ENCODE measurements around the gene MSH4.
"Not testable (repeated sequence)": the region's sequence is repeated elsewhere in the genome, so short reads cannot be mapped to it uniquely, and the experiment has no call there.

Gene MSH4

DNA sequence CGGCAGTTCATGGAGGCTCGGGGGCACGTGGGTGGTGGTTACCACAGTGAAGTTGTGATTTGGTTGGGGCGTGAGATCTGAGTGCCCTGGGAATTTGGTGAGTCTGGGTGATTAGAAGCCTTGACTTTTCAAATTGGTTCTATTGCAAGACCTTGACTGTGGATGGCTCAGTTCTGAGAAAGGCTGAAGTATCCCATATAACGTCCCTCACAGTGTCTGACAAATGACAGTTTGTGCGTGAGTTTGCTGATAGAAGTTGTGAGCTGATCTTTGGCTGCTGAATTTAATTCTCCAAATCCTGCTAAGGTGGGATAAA is 549 bp downstream of the MSH4 start:
- DNase-seq (ENCODE audit: low spot score), result no peak

DNA sequence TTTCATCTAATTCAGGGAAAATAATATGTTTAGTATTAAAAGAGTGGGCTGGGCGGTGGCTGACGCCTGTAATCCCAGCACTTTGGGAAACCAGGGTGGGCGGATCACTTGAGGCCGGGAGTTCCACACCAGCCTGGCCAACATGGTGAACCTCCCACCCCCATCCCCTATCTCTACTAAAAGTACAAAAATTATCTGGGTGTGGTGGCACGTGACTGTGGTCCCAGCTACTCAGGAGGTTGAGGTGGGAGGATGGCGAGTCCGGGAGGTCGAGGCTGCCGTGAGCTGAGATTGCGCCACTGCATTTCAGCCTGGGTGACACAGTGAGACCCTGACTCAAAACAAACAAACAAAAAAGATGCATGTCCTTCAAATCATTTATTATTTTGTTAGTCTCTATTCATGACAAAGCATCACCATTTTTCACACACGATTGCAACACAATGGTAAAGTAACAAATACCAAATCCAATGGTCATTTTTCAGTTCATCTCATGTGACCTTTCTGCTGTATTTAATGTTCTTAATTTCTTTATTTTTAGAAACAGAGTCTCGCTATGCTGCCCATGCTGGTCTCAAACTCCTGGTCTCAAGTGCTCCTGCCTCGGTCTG is 1.0 kb downstream of the MSH4 start:
- DNase-seq (ENCODE audit: low spot score), result no peak

DNA sequence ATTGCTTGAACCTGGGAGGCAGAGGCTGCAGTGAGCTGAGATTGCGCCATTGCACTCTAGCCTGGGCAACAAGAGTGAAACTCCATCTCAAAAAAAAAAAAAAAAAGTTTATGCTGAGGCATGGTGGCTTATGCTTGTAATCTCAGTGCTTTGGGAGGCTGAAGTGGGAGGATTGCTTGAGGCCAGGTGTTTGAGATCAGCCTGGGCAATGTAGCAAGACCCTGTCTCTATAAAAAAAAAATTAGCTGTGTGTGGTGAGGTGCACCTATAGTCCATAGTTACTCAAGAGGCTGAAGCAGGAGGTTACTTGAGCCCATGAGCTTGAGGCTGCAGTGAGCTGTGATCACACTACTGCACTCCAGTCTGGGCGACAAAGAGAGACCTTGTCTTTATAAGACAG is 4.8 kb downstream of the MSH4 start:
- DNase-seq (ENCODE audit: low spot score), result not testable (repeated sequence)

DNA sequence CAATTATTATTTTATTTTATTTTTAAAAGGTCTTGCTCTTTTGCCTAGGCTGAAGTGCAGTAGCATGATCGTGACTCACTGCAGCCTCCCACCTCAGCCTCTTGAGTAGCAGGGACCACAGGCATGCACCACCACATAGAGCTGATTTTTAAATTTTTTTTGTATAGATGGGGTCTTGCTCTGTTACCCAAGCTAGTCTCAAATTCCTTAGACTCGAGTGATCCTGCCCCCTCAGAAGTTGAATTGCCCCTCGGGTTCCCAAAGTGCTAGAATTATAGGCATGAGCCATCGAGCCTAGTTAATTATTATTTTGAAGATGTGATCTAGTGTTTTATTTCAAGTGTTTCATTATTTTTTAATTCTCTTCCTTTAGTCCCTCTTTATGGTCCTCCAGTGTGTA is 12.2 kb downstream of the MSH4 start:
- DNase-seq (ENCODE audit: low spot score), result no peak

DNA sequence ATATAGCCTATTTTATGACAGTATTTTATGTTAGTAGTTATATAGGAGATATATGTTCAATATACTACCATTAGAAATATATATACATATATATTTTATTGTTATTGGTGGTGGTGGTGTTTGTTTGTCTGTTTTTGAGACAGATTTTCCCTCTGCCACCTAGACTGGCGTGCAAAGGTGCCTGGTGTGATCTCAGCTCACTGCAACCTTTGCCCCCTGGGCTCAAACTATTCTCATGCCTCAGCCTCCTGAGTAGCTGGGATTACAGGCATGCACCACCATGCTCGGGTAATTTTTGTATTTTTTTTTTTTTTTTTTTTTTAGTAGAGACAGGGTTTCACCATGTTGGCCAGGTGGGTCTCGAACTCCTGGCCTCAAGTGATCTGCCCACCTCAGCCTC is 13.4 kb downstream of the MSH4 start:
- not testable (repeated sequence) for DNase-seq (ENCODE audit: low spot score)

DNA sequence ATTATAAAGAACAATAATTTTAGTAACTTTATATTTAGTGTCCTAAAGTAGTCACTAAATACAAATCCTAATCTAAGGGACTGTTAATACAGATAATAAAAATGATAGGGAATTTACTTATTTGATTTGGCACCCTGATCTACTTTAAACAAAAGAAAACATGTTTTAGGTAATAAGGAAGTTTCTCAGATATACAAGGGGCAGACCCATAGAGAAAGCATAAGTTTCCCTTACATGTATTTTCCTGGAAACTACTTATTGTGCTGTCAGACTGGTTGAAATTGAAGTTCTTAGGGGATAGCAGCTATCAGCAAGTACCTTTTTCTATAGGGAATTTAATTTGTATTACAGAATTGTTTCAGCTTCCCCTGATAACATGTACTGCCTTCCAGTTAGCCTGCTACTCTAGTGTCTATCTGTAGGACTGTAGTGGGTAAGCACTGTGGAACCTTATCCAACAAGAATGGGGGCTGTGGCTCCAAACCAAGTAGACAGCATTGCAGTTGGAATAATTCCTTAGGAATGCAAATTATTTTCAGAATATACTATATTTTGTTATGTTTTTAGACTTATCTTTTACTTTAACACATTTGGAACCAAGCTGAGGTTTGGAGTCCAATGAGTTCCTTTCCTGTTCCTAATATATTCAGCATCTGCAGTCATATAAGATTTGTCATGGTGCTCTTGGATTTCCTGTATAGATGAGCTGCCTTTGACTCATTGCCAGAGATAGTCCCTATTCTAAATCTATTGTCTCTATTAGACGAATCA is 14.7 kb downstream of the MSH4 start:
- DNase-seq (ENCODE audit: low spot score), result no peak

DNA sequence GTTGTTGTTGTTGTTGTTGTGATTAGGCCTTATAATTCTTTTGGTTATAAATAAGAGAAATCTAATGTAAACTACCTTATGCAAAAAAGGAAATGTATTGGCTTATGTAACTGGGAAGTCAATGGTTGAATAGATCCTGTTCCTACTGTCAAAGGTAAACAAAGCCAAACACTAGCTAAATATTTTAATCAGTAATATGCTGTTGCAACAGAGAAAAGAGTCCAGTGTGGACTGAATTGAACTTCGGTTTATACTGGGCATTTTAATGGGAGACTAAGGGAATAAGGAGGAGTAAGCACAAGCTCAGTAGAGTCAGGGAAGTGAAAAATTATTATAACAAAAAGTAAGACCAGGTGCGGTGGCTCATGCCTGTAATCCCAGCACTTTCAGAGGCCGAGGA is 15.4 kb downstream of the MSH4 start:
- no peak for DNase-seq (ENCODE audit: low spot score)

DNA sequence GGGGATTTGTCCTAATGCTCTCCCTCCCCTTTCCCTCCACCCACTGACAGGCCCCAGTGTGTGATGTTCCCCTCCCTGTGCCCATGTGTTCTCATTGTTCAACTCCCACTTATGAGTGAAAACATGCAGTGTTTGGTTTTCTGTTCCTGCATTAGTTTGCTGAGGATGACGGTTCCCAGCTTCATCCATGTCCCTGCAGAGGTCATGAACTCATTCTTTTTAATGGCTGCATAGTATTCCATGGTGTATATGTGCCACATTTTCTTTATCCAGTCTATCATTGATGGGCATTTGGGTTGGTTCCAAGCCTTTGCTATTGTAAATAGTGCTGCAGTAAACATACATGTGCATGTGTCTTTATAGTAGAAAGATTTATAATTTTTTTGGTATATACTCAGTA is 26.9 kb downstream of the MSH4 start:
- not testable (repeated sequence) for DNase-seq (ENCODE audit: low spot score)

DNA sequence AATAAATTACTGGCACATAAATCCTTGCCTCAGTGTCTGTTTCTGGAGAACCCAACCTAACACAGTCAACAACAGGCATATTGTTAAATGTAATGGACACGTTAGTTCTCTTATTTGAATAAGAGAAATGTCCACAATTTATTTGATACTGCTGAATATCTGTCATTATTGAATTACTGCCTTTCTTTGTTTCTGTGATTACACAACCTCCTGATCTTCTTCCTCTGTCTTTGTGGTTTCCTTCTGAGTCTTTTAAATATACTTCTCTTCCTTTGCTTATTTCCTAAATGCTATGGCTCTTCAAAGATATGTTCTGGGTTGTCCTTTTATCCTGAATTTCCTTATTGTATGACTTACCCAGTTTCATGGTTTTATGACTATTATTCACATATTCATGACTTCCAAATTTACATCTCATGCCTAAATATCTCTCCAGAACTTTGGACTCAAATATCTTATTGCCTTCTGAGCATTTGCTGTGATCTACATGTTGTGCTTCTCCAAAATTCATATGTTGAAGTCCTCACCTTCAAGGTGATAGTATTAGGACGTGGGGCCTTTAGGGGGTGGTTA is 39.9 kb downstream of the MSH4 start:
- no peak for DNase-seq (ENCODE audit: low spot score)

DNA sequence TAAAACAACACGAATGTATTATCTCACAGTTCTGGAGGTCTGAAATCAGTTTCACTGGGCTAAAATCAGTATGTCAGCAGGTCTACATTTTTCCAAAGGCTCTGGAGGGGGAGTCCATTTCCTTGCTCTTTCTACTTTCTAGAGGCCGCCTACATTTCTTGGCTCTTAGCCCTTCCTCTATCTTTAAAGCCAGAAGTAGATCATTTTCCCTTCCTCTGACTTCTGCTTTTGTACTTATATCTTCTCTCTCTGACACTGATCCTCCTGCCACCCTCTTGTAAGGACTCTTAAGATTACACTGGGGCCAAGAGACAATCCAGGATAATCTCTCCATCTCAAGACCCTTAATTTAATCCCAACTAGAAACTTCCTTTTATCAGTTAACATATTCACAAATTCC is 41.4 kb downstream of the MSH4 start:
- DNase-seq (ENCODE audit: low spot score), result no peak

DNA sequence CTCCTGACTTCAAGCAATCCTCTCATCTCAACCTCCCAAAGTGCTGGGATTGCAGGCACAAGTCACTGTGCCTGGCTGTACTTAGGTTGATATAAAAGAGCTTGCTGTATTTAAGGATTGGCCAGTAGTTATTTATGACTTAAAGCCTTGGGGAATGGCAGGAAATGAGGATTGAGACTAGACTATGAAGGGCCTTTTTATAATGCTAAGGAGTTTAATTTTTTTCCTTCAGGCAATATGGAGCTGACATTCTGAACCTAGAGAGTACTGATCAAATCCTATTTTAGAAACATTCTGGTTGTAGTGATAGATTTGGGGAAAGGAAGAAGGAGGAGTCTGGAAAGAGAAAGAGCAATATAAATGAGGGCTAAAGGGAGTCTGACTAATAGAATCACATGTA is 44.7 kb downstream of the MSH4 start:
- no peak for DNase-seq (ENCODE audit: low spot score)

DNA sequence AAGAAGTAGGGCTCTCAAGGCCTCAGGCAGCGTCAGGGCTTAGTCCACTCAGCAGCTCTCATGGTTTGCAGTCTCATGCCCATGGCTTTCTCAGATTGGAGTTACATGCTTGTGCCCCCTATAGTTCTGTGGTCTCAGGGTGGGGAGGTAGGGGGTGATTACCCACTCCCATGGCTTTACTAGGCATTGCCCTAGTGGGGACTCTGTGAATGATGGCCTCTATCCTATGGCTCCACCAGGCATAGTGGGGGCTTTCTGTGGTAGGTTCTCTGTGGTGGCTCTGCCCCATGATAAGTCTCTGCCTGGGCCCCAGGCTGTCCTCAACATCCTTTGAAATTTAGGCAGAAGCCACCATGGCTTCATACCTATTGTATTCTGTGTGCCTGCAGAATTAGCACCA is 48.9 kb downstream of the MSH4 start:
- DNase-seq (ENCODE audit: low spot score), result no peak

DNA sequence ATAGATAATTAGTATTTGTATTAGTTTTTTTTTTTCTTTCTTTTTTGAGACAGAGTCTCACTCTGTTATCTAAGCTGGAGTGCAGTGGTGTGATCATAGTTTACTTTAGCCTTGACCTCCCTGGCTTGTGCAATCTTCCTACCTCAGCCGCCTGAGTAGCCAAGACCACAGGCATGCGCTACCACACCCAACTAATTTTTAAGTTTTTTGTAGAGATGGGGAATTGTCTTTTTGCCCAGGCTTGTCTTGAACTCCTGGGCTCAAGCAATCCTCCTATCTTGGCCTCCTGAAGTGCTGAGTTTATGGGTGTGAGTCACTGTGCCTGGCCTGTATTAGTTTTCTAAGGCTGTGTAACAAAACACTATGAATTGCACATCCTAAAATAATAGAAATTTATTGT is 58.3 kb downstream of the MSH4 start:
- no peak for DNase-seq (ENCODE audit: low spot score)

DNA sequence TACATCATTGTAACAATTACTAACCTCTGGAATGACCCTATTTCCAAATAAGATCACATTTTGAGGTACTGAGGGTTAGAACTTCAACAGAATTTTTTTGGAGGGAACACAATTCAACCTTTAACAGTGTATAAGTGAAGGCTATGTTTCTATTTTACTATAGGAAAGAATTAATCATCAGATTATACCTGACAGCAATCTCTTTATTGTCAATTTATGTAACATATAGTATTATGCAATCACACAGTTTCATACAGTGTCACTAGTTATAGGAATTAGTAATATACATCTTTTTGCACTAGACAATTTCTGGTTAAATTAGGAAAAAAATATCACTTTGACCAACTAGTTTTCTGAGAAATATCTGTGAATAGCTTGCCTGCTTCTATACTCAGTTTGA is 59.1 kb downstream of the MSH4 start:
- DNase-seq (ENCODE audit: low spot score), result no peak

DNA sequence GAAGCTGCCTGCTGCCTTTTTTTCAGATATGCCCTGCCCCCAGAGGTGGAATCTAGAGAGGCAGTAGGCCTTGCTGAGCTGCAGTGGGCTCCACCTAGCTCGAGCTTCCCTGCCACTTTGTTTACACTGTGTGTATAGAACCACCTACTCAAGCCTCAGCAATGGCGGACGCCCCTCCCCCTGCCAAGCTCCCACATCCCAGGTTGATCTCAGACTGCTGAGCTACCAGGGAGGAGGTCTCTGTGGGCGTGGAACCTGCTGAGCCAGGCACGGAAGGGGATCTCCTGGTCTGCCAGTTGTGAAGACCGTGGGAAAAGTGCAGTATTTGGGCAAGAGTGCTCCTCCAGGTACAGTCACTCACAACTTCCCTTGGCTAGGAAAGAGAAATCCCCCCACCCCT is 65.1 kb downstream of the MSH4 start:
- DNase-seq (ENCODE audit: low spot score), result no peak

DNA sequence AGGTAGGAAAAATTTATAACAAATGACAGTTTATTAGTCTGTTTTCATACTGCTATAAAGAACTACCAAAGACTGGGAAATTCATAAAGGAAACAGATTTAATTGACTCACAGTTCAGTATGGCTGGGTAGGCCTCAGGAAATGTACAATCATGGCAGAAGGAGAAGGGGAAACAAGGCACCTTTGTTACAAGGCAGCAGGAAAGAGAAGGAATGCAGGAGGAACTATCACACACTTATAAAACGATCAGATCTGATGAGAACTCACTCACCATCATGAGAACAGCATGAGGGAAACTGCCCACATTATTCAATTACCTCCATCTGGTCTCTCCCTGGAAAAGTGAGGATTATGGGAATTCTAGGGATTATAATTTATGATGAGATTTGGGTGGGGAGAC is 74.3 kb downstream of the MSH4 start:
- DNase-seq (ENCODE audit: low spot score), result no peak

DNA sequence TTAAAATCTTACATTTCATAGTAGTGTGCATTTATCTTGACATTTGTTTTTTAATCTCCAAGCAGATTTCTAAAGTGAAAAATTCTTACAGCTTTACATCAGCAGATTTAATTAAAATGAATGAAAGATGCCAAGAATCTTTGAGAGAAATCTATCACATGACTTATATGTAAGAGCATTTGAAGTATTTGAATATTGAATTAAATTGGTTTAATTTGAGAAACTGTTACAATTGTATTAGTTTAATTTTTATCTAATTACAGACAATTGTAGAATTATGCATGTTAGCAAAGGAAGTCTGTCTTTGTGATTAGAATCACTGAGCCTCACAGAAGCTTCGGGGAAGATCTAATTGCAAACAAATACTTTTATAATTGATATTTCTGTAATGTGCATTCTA is 83.3 kb downstream of the MSH4 start:
- no peak for DNase-seq (ENCODE audit: low spot score)

DNA sequence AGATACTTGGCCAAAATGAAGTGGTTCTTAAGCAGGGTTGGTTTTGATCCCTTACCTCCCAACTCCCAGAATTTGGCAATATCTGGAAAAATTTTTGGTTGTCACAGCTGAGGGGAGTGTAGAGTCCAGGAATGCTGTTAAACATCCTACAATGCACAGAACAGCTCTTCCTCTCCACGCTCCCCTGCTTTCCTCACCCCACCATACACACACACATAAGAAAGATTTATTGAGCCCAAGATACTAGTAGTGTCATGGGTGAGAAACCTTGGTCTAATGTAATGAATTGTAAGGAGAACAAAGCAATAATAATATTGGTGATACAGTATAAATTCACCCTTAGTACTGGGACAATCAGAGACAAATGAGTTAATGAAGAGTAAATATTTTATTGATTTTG is 87.8 kb downstream of the MSH4 start:
- no peak for DNase-seq (ENCODE audit: low spot score)

DNA sequence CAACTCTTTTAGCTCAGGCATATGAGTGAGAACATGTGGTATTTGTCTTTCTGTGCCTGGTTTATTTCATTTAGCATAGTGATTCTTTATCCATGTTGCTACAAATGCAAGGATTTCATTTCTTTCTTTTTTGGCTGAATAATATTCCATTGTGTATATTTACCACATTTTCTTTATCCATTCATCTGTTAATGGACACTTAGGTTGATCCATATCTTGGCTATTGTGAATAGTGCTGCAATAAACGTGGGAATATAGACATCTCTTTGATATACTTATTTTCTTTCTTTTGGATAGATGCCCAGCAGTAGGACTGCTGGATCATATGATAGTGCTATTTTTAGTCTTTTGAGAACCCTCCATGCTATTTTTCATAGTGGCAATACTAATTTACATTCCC is 104.7 kb downstream of the MSH4 start:
- DNase-seq (ENCODE audit: low spot score), result no peak

DNA sequence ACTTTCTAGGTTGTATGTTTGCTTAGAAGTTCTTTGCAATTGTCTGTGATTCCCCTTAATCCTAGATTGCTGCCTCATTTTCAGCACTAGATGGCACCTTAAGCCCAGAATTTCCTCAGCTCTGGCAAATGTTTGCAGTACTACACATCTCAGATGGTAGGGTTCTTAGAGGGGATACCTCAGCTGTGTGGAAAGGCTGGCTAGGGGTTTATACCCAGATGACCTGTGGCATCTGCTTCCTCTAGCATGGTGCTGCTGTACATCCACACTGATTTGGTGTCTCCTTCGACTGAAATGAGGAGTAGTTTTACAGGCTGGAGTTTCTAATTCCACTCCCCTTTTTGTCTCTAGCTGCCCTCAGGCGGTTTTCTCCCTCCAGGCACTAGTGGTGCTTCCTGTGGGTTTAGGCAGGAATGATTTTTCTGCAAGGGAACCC is 112.1 kb downstream of the MSH4 start:
- peak; percentile 52 for DNase-seq (ENCODE audit: low spot score)

DNA sequence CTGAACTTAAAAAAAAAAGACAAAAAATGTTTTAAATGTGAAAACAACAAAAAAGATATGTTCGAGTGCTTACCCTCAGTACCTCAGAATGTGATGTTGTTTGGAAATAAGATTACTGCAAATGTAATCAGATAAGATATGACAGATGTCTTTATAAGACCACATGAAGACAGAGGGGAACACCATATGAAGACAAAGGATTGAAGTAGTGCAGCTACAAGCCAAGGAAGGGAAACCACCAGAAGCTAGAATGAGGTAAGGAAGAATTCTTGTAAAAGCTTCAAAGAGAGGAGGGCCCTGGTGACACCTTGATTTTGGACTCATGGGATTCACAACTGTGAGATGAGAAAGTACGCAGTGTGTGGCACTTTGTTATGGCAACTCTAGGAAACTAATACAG is 120.2 kb downstream of the MSH4 start:
- DNase-seq (ENCODE audit: low spot score), result no peak

DNA sequence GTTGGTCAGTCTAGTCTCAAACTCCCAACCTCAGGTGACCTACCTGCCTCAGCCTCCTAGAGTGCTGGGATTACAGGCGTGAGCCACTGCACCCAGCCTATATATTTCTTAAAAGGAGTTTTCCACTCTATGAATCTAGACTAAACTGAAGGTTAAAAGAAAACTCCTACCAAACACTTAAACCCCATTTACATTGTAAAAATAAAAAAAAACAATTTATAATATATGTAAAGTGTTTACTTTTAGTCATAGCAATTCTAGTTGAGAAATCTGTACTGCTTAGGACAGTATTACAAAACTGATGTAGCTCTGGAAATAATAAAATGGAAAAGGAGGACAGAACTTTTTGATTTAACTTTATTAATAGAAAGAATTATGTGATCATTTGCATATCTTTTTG is 126.0 kb downstream of the MSH4 start:
- no peak for DNase-seq (ENCODE audit: low spot score)

DNA sequence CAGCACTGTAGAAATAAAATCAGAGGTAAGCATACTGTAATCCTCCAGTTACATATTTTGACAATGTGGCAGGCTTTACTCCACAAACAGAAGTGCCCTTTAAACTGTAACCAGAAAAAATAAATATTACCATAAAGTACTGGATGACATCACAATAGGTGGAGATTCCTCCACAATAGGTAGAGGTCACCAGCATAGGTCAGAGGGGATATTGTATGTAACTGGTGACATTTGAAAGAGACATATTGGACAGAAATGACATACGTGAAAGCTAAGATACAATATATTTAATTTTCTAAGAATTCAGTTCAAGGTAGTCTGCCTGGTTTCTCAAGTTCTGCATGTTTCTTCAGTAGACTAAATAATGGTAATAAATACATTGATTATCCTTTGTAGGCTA is 135.6 kb downstream of the MSH4 start, which contains the start of gene ASB17:
ASB17 (minus strand) TSS at position 101 of the 400 bp plus-strand sequence. CDS start 113 bp downstream, outside the sequence.
- DNase-seq (ENCODE audit: low spot score), result no peak

DNA sequence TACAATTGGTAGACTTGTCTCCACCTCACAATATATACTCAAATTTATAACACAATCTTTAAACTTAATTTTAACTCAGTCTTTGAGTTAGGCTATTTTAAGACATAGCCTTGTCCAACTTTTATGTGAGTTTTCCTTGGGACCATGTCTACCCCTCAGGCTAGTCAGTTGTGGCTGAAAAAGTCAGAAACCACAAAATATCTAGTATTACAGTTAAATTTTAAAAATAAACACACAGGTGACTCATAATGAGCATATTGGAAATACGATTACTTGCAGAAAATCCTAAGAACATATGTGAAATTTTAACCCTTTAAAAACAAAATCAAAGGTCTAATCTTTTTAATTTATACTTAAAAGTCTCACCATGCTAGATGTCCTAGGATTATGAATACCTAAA is 140.4 kb downstream of the MSH4 start:
- no peak for DNase-seq (ENCODE audit: low spot score)

All from ecto neural progenitor cell (in vitro differentiated cells).